HT-29 (cell line): Measurements from ENCODE around the gene MOCS1. TPM values are rescaled to one million over a fixed set of nuclear protein-coding genes. Genes with fewer than 3 reads are reported as not detected.

Source experiments
- DNase-seq: peaks from one replicate; pipeline ENCODE4 v3.0.0-alpha.2; 2015; ENCODE audit warnings: low spot score
- total RNA-seq: library from RNA; depleted of rRNA; stranded (reverse); fragments of >200 nt; shearing (Covaris generic); gene quantifications from 2 replicates; pipeline ENCODE4 v1.2.3, GENCODE V29; 2014

MOCS1 gene
- total RNA-seq, 1 experiment from 2014 or later: 2.4 TPM

GRCh38 chr6:39902786-39903465 lies 31.3 kb downstream of the MOCS1 start:
- peak; percentile 10 for DNase-seq

DNA sequence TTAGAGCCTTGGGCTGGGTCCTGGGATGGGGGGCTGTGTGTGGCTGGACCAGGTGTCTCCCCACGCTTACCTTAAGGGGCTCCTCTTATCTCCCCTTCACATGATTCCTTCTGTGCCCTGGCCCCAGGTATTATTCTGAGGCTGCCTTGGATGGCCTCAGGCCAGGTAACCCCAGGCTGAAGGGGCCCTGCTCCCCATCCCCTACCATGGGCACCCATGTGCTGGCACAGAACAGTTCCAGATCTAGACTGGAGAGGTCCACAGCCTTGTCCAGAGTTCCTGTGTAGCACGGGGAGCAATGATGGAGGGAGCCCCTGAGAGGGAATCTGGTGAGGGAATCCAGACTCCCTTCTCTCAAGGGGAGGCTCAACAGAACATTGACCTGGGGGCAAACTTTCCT lies 32.1 kb downstream of the MOCS1 start:
- DNase-seq: no peak

DNA sequence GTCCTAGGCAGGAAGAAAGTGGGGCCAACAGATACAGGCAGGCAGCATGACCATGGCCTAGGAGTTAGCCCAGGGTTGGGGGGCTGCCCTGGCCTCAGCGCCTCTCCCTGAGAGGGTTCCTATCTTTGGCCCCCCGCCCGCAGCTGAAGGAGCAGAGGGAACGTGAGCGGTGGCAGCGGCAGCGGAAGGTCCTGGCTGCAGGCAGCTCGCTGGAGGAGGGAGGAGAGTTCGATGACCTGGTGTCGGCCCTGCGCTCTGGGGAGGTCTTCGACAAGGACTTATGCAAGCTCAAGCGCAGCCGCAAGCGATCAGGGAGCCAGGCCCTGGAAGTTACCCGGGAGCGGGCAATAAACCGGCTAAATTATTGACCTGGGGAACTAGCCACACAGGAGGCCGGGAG lies 32.6 kb downstream of the MOCS1 start:
- DNase-seq: no peak

GRCh38 chr6:39901116-39901655 lies 33.1 kb downstream of the MOCS1 start:
- no peak for DNase-seq

- no peak for DNase-seq
Observed at GRCh38 chr6:39899554-39900295, 34.5 kb downstream of the MOCS1 start.

- DNase-seq: no peak
Observed at GRCh38 chr6:39898625-39899024, 35.6 kb downstream of the MOCS1 start.

DNA sequence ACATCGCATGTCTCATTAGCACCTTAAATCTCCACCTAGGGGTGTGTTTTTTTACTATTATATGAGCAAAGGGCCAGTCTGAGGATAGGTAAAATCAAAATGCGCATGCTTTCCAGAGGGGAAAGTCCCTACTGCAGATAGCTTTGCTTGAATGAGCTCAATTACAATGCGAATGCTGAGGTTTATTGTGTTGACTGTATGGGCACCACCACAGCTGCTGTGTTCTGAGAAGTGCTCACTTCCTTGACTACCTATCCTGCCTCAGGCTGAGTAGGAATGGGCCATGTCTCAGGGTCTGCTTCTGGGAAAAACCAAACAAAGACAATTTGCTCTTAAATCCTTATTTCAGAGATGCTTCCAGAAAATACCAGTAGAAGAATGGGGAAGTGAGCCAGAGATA lies 36.6 kb downstream of the MOCS1 start:
- no peak for DNase-seq

DNA sequence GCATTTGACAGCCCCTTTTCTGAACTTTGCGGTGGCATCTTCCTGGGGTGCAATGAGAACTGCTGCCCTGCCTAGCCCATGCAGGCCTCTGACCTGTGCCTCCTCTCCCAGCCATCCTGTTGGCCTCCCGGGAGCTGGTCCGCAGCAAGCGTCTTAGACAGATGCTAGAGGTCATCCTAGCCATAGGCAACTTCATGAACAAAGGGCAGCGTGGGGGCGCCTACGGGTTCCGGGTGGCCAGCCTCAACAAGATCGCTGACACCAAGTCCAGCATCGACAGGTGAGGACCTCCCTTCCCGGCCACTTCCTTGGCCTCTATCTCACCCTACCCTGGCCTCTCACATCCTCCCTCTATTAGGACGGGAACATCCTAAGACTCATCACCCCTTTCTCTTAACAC lies 37.6 kb downstream of the MOCS1 start:
- DNase-seq: no peak

DNA sequence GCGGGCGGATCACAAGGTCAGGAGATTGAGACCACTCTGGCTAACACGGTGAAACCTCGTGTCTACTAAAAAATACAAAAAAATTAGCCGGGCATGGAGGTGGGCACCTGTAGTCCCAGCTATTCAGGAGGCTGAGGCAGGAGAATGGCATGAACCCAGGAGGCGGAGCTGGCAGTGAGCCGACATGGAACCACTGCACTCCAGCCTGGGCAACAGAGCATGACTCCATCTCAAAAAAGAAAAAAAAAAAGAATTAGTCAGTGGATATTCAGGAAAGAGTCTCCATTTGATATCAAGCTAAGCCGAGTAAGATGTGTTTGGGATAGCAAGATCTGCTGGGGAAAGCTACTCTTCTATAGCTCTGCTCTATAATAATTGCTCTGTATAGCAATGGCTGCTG lies 41.0 kb downstream of the MOCS1 start:
- no peak for DNase-seq

GRCh38 chr6:39892490-39893129 lies 41.7 kb downstream of the MOCS1 start:
- peak; percentile 34 for DNase-seq

- no peak for DNase-seq
Observed at GRCh38 chr6:39891976-39892375, 42.3 kb downstream of the MOCS1 start.

- DNase-seq: no peak
Observed at GRCh38 chr6:39891353-39891752, 42.9 kb downstream of the MOCS1 start.

- DNase-seq: no peak
Observed at GRCh38 chr6:39889229-39889628, 45.0 kb downstream of the MOCS1 start.

DNA sequence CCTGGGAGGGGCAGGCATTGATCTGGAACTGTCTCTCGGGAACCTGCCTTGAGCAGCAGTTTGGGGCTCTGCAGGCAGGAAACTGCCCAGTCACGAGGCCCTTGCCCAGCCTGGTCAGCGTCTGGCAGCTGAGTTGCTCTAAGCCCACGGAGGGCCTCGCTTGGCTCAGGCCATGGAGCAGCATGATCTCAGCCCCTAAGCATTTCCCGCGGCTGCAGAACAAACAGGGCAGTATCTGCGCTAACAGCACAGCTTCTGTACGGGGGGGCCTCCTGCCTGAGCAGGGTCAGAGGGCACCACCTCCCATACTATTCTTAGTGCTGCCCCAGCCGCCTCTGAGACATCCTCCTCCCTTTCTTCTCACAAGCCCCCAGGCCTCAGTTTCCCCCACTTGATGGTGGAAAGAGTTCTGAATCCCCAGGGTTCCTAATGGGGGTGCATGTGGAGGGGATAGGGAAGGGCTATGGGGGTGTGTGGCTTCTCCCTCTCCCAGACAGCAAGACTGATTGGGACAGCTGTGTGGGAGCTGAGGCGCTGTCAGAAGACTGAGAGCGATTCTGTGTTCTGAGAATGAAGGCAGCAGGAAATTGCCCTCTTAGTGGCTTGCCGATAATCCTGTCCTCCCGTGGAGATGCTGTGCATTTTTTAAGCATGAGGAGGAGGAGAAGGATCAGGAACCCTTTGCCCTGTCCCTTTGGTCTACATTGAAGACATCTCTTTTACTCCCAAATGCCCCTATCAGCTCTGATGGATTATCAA lies 46.4 kb downstream of the MOCS1 start:
- no peak for DNase-seq

GRCh38 chr6:39886871-39887270 lies 47.4 kb downstream of the MOCS1 start:
- DNase-seq: no peak

DNA sequence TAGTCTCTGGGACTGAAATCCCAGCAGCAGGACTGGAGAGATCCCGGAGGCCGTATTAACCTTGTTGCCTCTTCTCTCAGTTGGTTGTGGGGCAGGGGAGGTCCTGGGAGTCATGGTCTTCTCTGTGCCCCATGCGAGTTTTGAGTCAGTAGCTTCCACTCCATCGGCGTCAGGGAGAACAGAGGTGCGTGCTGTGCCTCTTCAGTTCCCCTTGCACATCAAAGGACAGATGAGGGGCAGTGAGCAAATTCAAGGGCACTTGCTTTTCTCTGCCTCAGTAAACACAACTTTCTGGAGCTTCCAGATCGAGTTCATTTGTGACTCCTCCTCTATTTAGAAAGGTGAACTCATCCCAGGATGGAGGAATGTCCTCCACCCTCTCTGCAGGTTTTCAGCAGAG lies 48.6 kb downstream of the MOCS1 start:
- DNase-seq: no peak

DNA sequence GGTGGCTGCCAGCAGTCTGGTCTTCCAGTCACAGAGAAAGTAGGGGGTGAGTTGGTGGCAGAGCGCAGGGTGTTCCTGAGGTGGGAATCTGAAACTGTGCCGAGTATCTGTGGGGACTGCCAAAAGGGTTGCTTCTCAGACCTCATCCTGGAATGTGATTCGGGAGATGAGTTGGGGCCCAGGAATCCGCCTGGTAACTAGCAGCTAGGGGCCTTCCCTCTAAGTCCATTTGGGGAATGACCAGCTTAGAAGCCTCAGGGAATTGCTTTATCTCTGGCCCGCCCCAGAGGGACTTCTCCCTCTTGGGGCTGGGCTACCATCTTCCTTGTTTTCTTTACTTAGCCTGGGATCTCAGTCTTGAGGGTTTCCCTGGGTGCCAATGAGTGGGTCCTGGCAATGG lies 49.6 kb downstream of the MOCS1 start:
- no peak for DNase-seq

GRCh38 chr6:39882531-39882899 lies 51.7 kb downstream of the MOCS1 start:
- no peak for DNase-seq

DNA sequence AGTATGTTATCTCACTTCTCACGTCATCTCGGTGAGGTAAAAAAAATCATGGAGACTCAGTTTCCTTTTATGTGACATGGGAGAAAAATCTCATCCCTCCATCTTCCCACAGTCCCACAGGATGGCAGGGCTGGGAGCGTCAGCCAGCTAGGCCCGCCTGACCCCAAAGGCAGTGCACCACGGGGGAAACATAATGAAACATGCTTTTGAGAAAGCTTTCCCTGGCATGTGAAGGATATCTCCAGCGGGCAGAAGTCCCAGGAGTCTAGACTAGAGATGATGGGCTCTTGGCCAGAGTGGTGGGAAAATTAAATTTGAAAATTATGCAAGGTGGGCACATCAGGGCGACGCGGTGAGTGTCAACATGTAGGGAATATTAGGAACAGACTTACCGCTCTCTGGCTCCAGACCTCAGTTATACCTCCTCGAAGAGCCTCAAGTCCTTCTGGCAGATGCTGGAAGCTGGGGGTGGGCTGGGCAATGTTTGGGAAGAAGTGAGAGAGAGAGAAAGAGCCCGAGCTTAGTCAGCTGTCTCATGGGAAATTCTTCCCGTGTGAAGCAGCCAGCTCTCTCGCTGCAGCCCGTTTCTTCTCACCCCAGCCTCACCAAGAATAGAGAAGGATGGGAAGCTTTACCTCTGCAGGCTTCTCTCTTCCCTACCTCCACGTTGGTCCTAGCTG lies 52.3 kb downstream of the MOCS1 start:
- no peak for DNase-seq

- DNase-seq: no peak
Observed at GRCh38 chr6:39880594-39880993, 53.7 kb downstream of the MOCS1 start.

GRCh38 chr6:39879535-39879934 lies 54.7 kb downstream of the MOCS1 start:
- no peak for DNase-seq
